Measurements from ENCODE around the gene KIF26A.

KIF26A gene

DNA sequence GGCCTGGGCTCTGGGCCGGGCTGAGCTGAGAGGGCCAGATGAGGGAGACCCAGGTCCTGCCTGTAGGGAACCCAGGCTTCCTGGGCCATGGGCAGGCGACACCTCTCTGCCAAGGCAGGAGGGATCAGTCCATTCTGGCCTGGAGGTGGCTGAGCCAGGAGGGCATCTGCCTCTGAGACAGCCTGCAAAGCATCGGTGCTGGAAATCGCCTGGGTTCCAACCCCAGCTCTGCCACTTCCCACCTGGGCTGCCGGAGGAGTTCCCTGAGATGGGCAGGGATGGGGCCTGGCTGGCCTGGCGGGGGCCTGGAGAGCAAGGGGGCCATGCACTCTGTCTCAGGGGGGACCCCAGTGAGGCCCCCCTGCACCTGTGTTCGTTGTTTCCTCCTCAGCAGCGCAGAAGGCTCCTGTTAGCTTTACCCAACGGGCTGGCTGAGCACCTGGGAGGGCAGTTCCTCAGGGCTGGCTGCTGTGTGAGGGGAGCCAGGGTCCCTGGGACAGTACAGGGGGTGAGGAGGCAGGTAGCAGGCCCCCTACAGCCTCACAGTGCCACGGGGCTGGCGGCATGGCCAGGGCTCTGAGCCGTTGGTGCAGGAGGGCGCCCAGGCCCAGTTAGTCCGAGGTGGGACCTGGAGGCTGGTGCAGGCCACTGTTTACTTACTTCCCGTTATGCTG, 50.5 kb downstream of the KIF26A start:
- Histone ChIP-seq H3K9ac (ENCODE audit: low read length) (no peak overlapping the region), H3K9me2 (replicated peaks; ENCODE audit: insufficient read depth, low read length) (no peaks in the 10 kb centered on the region), H2AFZ (ENCODE audit: low read length) (no peak overlapping the region), H3K4me1 (ENCODE audit: low read length) (no peaks in the 10 kb centered on the region), H3K4me2 (ENCODE audit: low read depth, low read length) (no peak overlapping the region), H3K36me3 (replicated peaks; ENCODE audit: insufficient read depth, low read length) (no peaks in the 10 kb centered on the region), H4K20me1 (ENCODE audit: insufficient read depth, low read length) (no peaks in the 10 kb centered on the region), H3K4me3 (ENCODE audit: low read length) (no peak overlapping the region), H3F3A (ENCODE audit: insufficient read depth, low read length) (no peaks in the 10 kb centered on the region), H3K9me3 (replicated peaks; ENCODE audit: insufficient read depth, low read length) (no peaks in the 10 kb centered on the region), H3K27me3 (replicated peaks; ENCODE audit: insufficient read depth, low read length) (no peaks in the 10 kb centered on the region; the same call in 1 of the 2 replicates), H3K27ac (ENCODE audit: low read length) (no peak overlapping the region), H3K79me2 (ENCODE audit: low read length) (no peaks in the 10 kb centered on the region)
- no peak for DNase-seq
- TF ChIP-seq, protein P1, sequence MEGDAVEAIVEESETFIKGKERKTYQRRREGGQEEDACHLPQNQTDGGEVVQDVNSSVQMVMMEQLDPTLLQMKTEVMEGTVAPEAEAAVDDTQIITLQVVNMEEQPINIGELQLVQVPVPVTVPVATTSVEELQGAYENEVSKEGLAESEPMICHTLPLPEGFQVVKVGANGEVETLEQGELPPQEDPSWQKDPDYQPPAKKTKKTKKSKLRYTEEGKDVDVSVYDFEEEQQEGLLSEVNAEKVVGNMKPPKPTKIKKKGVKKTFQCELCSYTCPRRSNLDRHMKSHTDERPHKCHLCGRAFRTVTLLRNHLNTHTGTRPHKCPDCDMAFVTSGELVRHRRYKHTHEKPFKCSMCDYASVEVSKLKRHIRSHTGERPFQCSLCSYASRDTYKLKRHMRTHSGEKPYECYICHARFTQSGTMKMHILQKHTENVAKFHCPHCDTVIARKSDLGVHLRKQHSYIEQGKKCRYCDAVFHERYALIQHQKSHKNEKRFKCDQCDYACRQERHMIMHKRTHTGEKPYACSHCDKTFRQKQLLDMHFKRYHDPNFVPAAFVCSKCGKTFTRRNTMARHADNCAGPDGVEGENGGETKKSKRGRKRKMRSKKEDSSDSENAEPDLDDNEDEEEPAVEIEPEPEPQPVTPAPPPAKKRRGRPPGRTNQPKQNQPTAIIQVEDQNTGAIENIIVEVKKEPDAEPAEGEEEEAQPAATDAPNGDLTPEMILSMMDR (IDR thresholded peaks at IDR 0.05; ENCODE audit: low read length) = no peak
- TF ChIP-seq EZH2 (optimal IDR thresholded peaks at IDR 0.05; ENCODE audit: low read depth, low read length) (no peak), EZH2phosphoT487 (IDR thresholded peaks at IDR 0.05; ENCODE audit: low read length) (no peak)

DNA sequence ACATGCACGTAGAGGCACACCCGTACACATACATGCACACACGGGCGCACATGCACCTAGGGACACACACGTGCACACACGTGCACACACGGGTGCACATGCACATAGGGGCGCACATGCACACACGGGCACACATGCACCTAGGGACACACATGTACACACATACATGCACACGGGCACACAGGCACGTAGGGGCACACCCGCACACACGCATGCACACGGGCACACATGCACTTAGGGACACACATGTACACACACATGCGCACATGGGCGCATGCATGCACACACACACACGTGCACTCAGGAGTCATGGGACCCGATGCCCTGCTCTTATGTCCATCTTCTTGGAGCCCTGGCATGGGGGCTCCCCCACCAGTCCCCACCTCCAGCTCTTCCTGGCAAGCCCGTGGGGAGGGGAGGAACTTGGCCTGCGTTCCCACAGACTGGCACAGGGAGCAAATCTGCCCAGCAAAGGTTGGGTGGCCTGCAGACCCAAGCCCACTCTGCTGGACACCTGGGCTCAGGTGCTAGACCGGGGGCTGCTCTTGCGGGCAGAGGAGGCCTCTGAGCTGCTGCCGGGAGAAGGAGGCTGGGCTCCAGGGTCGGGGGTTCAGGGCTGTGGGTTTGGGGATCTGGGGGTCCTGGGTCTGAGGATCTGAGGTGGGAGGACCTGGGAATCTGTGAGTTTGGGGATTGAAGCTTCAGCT, 51.4 kb downstream of the KIF26A start:
- no peaks in the 10 kb centered on the region for H4K20me1 ChIP-seq (ENCODE audit: insufficient read depth, low read length)
- H3K27ac ChIP-seq (ENCODE audit: low read length) = no peak overlapping the region
- H3F3A ChIP-seq (ENCODE audit: insufficient read depth, low read length) = no peaks in the 10 kb centered on the region
- no peak for DNase-seq
- no peak overlapping the region for H3K4me2 ChIP-seq (ENCODE audit: low read depth, low read length)
- H3K9me2 ChIP-seq (replicated peaks; ENCODE audit: insufficient read depth, low read length) = no peaks in the 10 kb centered on the region
- H3K36me3 ChIP-seq (replicated peaks; ENCODE audit: insufficient read depth, low read length) = no peaks in the 10 kb centered on the region
- no peak overlapping the region for H3K4me3 ChIP-seq (ENCODE audit: low read length)
- H3K27me3 ChIP-seq (replicated peaks; ENCODE audit: insufficient read depth, low read length) = no peaks in the 10 kb centered on the region; the same call in 1 of the 2 replicates
- no peaks in the 10 kb centered on the region for H3K9me3 ChIP-seq (replicated peaks; ENCODE audit: insufficient read depth, low read length)
- no peak overlapping the region for H2AFZ ChIP-seq (ENCODE audit: low read length)
- H3K4me1 ChIP-seq (ENCODE audit: low read length) = no peaks in the 10 kb centered on the region
- TF ChIP-seq EZH2phosphoT487 (IDR thresholded peaks at IDR 0.05; ENCODE audit: low read length) = no peak
- TF ChIP-seq, protein P1 (IDR thresholded peaks at IDR 0.05; ENCODE audit: low read length) = no peak
- no peak for TF ChIP-seq EZH2 (optimal IDR thresholded peaks at IDR 0.05; ENCODE audit: low read depth, low read length)
- H3K79me2 ChIP-seq (ENCODE audit: low read length) = no peaks in the 10 kb centered on the region
- H3K9ac ChIP-seq (ENCODE audit: low read length) = no peak overlapping the region

DNA sequence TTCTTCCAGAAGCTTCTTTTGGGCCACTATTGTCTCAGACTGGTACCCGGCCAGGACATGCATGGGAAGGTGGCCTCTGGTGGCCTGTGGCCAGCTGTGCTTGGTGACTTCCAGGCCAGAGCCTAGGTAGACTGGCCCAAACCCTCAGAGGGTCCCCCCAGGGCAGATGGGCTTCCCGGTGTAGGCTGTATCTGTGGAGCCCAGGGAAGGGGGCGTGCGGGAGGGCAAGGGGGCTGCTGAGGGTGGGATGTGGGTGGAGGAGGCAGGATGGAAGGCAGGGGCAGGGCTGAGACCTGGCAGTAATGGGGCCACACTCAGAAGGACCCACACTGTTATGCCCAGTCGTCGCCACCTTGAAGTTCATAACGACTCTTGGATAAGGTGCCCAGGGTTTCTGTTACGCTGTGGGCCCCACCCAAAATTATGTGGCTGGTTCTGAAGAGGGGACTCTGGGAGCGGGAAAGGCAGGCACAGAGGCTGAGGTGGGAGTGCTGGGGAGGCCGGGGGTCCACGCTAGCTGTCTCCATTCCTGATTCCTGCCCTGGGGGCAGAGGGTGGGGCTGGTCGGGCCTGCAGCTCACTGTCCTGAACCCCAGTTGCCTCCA, 52.1 kb downstream of the KIF26A start:
- no peaks in the 10 kb centered on the region for H3K9me2 ChIP-seq (replicated peaks; ENCODE audit: insufficient read depth, low read length)
- H3K4me2 ChIP-seq (ENCODE audit: low read depth, low read length) = no peak overlapping the region
- no peaks in the 10 kb centered on the region for H3K36me3 ChIP-seq (replicated peaks; ENCODE audit: insufficient read depth, low read length)
- H3K9me3 ChIP-seq (replicated peaks; ENCODE audit: insufficient read depth, low read length) = no peaks in the 10 kb centered on the region
- no peaks in the 10 kb centered on the region for H4K20me1 ChIP-seq (ENCODE audit: insufficient read depth, low read length)
- no peaks in the 10 kb centered on the region for H3F3A ChIP-seq (ENCODE audit: insufficient read depth, low read length)
- no peak overlapping the region for H3K9ac ChIP-seq (ENCODE audit: low read length)
- H3K4me1 ChIP-seq (ENCODE audit: low read length) = no peaks in the 10 kb centered on the region
- no peak overlapping the region for H3K27ac ChIP-seq (ENCODE audit: low read length)
- no peaks in the 10 kb centered on the region; the same call in 1 of the 2 replicates for H3K27me3 ChIP-seq (replicated peaks; ENCODE audit: insufficient read depth, low read length)
- TF ChIP-seq, protein P1 (IDR thresholded peaks at IDR 0.05; ENCODE audit: low read length) = no peak
- no peak for TF ChIP-seq EZH2 (optimal IDR thresholded peaks at IDR 0.05; ENCODE audit: low read depth, low read length)
- TF ChIP-seq EZH2phosphoT487 (IDR thresholded peaks at IDR 0.05; ENCODE audit: low read length) = no peak
- no peak overlapping the region for H2AFZ ChIP-seq (ENCODE audit: low read length)
- H3K79me2 ChIP-seq (ENCODE audit: low read length) = no peaks in the 10 kb centered on the region
- no peak for DNase-seq
- no peak overlapping the region for H3K4me3 ChIP-seq (ENCODE audit: low read length)
